Thoracic aorta (tissue), 2 donors: ENCODE measurements around the gene DECR2. TPM values are rescaled to one million over a fixed set of nuclear protein-coding genes. Genes with fewer than 3 reads are reported as not detected.

Source experiments
- ATAC-seq: fragments of 150-250 bp; one replicate; pipeline ENCODE4 v1.8.0; 2017; ENCODE audit warnings: low read depth; ENCODE audit not compliant: insufficient number of reproducible peaks, low FRiP score
- DNase-seq: peaks from one replicate; pipeline ENCODE4 v3.0.0-alpha.2; 2020; ENCODE audit warnings: low spot score
- H3K27ac ChIP-seq, 2 donors: fragments of 200-600 bp; sonication (generic); 1 replicate in 1 of 2; 2 replicates in 1 of 2; pipeline ENCODE4 v1.5.1; 2016; ENCODE audit warnings: mild to moderate bottlenecking in 2 of 2, moderate library complexity in 2 of 2
- H3K27me3 ChIP-seq: fragments of 200-600 bp; sonication (generic); replicated peaks from 2 replicates; pipeline ENCODE4 v1.6.0; 2016; ENCODE audit warnings: mild to moderate bottlenecking; ENCODE audit not compliant: insufficient read depth
- H3K36me3 ChIP-seq: fragments of 200-600 bp; sonication (generic); one replicate; pipeline ENCODE4 v1.5.1; 2016
- H3K4me1 ChIP-seq, 2 donors: fragments of 200-600 bp; sonication (generic); 1 replicate in 1 of 2; 2 replicates in 1 of 2; pipeline versions ENCODE4 v1.5.1 to v1.6.0; 2016; ENCODE audit warnings: low read depth in 2 of 2, mild to moderate bottlenecking in 1 of 2; ENCODE audit not compliant: control insufficient read depth in 1 of 2
- H3K4me3 ChIP-seq: fragments of 200-600 bp; sonication (generic); 2 replicates; pipeline ENCODE4 v1.5.1; 2016; ENCODE audit warnings: mild to moderate bottlenecking
- H3K9me3 ChIP-seq: fragments of 200-600 bp; sonication (generic); 2 replicates; pipeline ENCODE4 v1.5.1; 2016
- total RNA-seq, 2 donors: library from RNA; depleted of rRNA; stranded (reverse); fragments of >200 nt; gene quantifications; one replicate each; pipeline versions ENCODE4 v1.1.0 to v1.2.3, GENCODE V29; 2016
- TF ChIP-seq, protein P1 (sequence below): fragments of 200-600 bp; sonication (generic); IDR thresholded peaks from one replicate; pipeline ENCODE4 v1.5.1; 2019; ENCODE audit warnings: antibody characterized with exemption

Gene DECR2
- total RNA-seq, 2 donors from 2014 or later = 24.1 to 25.6 TPM

DNA sequence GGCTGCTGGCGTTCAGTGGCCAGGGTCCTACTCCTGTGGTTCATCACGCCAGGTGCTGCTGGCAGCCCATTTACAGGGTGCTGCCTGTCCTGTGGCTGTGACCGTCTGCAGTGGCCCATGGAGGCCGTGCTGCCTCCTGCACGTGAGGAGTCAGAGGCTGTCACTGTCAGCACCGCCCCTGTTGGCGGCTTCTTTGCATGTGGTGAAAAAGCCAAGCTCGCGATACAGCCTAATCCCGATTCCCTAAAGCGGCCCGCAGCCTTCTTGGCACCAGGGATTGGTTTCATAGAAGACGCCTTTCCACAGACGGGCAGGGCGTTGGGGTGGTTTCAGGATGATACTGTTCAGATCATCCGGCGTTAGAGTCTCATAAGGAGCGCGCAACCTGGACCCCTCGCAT is 59.1 kb downstream of the DECR2 start:
- TF ChIP-seq, protein P1, sequence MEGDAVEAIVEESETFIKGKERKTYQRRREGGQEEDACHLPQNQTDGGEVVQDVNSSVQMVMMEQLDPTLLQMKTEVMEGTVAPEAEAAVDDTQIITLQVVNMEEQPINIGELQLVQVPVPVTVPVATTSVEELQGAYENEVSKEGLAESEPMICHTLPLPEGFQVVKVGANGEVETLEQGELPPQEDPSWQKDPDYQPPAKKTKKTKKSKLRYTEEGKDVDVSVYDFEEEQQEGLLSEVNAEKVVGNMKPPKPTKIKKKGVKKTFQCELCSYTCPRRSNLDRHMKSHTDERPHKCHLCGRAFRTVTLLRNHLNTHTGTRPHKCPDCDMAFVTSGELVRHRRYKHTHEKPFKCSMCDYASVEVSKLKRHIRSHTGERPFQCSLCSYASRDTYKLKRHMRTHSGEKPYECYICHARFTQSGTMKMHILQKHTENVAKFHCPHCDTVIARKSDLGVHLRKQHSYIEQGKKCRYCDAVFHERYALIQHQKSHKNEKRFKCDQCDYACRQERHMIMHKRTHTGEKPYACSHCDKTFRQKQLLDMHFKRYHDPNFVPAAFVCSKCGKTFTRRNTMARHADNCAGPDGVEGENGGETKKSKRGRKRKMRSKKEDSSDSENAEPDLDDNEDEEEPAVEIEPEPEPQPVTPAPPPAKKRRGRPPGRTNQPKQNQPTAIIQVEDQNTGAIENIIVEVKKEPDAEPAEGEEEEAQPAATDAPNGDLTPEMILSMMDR = no peak
- Histone ChIP-seq H3K9me3 (no peaks in the 10 kb centered on the region), H3K36me3 (peaks cover 15% of the 10 kb centered on the region), H3K4me1 (peaks cover 12 to 21% of the 10 kb centered on the region in 2 donors), H3K27ac (no peak overlapping the region), H3K27me3 (no peaks in the 10 kb centered on the region), H3K4me3 (no peak overlapping the region)
- ATAC-seq = no peak
- no peak for DNase-seq

Other genes with a start within 250 kb of the DECR2 start
- gene HBZ, start 249.2 kb upstream of the DECR2 start, total RNA-seq = not detected
- not detected for gene HBM, start 235.9 kb upstream of the DECR2 start, total RNA-seq
- 100 to 1,000 TPM in 1 of 2 donors, 10 to 100 TPM in 1; 47.9 to 433 TPM for gene HBA2, start 229.0 kb upstream of the DECR2 start, total RNA-seq
- gene HBA1, start 225.2 kb upstream of the DECR2 start, total RNA-seq = 100 to 1,000 TPM in 1 of 2 donors, not detected in 1; 174 TPM
- gene HBQ1, start 221.4 kb upstream of the DECR2 start, total RNA-seq = not detected
- gene LUC7L, start 172.4 kb upstream of the DECR2 start, total RNA-seq = 100 to 1,000 TPM; 101 to 171 TPM
- gene FAM234A, start 167.1 kb upstream of the DECR2 start, total RNA-seq = 100 to 1,000 TPM in 1 of 2 donors, 10 to 100 TPM in 1; 51.7 to 141 TPM
- gene RGS11, start 125.9 kb upstream of the DECR2 start, total RNA-seq = 10 to 100 TPM; 16.8 to 19.4 TPM
- not detected for gene ARHGDIG, start 121.3 kb upstream of the DECR2 start, total RNA-seq
- 1 to 10 TPM in 1 of 2 donors, under 1 TPM in 1; 0.81 to 3.2 TPM for gene PDIA2, start 118.7 kb upstream of the DECR2 start, total RNA-seq
- gene AXIN1, start 49.2 kb upstream of the DECR2 start, total RNA-seq = 10 to 100 TPM; 20.0 to 27.2 TPM
- gene MRPL28, start 31.3 kb upstream of the DECR2 start, total RNA-seq = 10 to 100 TPM; 33.2 to 59.2 TPM
- 10 to 100 TPM; 38.7 to 55.4 TPM for gene PGAP6, start 19.9 kb upstream of the DECR2 start, total RNA-seq
- 10 to 100 TPM; 68.7 to 91.2 TPM for gene NME4, start 4.7 kb upstream of the DECR2 start, total RNA-seq
- 10 to 100 TPM; 70.1 to 71.1 TPM for gene RAB11FIP3, start 23.8 kb downstream of the DECR2 start, total RNA-seq
- gene CAPN15, start 125.8 kb downstream of the DECR2 start, total RNA-seq = 10 to 100 TPM; 46.2 to 96.6 TPM
- gene PRR35, start 158.5 kb downstream of the DECR2 start, total RNA-seq = under 1 TPM in 1 of 2 donors, not detected in 1; 0.42 TPM
- gene NHLRC4, start 165.1 kb downstream of the DECR2 start, total RNA-seq = 1 to 10 TPM; 2.0 to 3.2 TPM
- 10 to 100 TPM; 54.2 to 80.1 TPM for gene PIGQ, start 168.1 kb downstream of the DECR2 start, total RNA-seq
- 10 to 100 TPM; 19.0 to 25.9 TPM for gene RAB40C, start 188.2 kb downstream of the DECR2 start, total RNA-seq
- gene WFIKKN1, start 229.1 kb downstream of the DECR2 start, total RNA-seq = 1 to 10 TPM in 1 of 2 donors, under 1 TPM in 1; 0.92 to 1.2 TPM
- 100 to 1,000 TPM in 1 of 2 donors, 10 to 100 TPM in 1; 83.4 to 217 TPM for gene METTL26, start 234.4 kb downstream of the DECR2 start, total RNA-seq
- 10 to 100 TPM; 12.2 to 42.2 TPM for gene MCRIP2, start 239.9 kb downstream of the DECR2 start, total RNA-seq
- 10 to 100 TPM; 22.7 to 39.4 TPM for gene WDR90, start 247.5 kb downstream of the DECR2 start, total RNA-seq